NT2/D1 (cell line): ENCODE data around the gene CAPN9.

Experiments used
- SUZ12 ChIP-seq: IDR thresholded peaks from 2 replicates; pipeline ENCODE4 v1.6.1; 2011; ENCODE audit not compliant: insufficient read length, insufficient read depth; ENCODE audit errors: extremely low read depth
- YY1 ChIP-seq: IDR thresholded peaks from 2 replicates; pipeline ENCODE4 v1.6.1; 2011; ENCODE audit not compliant: insufficient read length, insufficient read depth
- ZNF274 ChIP-seq: IDR thresholded peaks from 2 replicates; pipeline ENCODE4 v1.6.1; 2011; ENCODE audit warnings: mild to moderate bottlenecking, low read depth, low read length

GRCh38 chr1:230808281-230808872, 61.2 kb downstream of the CAPN9 start:
- TF ChIP-seq SUZ12 (no peak), ZNF274 (no peak), YY1 (no peak)
